GM06990 (cell line): ENCODE results near the gene HOOK1.

Experiments
- DNase-seq: peaks from one replicate; pipeline ENCODE4 v3.0.0-alpha.2; 2011; ENCODE audit not compliant: insufficient read length; ENCODE audit errors: extremely low read depth
- H3K27me3 ChIP-seq: replicated peaks from 2 replicates; pipeline ENCODE4 v1.6.0; 2011; ENCODE audit warnings: low read length; ENCODE audit not compliant: control insufficient read depth, insufficient read depth
- H3K36me3 ChIP-seq: 2 replicates; pipeline ENCODE4 v1.5.1; 2011; ENCODE audit warnings: low read length; ENCODE audit not compliant: control insufficient read depth, insufficient read depth
- H3K4me3 ChIP-seq: replicated peaks from 2 replicates; pipeline ENCODE4 v1.5.1; 2011; ENCODE audit warnings: low read depth, mild to moderate bottlenecking, control low read depth, low read length
- CTCF ChIP-seq: IDR thresholded peaks from 2 replicates; pipeline ENCODE4 v1.5.1; 2011; ENCODE audit warnings: low read length, control low read depth, mild to moderate bottlenecking, inconsistent platforms; ENCODE audit not compliant: insufficient read depth, poor library complexity, severe bottlenecking

Gene HOOK1

DNA sequence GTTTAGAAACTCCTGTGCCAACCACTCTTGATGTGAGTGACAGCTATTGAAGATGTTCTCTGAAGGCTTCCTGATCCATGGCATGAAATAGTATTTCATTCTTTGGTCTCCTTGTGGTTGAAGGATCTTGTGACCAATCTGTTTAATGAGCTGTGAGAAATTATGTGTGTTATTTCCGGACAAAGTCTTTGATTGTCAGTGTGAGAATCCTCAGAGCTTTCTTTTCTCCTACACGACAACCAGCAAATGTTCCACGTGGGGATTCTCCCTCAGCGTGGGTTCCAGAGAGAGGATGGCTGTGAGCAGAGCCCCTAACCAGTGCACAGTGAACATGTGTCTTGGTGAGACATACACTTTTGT, 45.0 kb upstream of the HOOK1 start:
- H3K27me3 ChIP-seq: no peaks in the 10 kb centered on the region
- TF ChIP-seq CTCF: no peak

DNA sequence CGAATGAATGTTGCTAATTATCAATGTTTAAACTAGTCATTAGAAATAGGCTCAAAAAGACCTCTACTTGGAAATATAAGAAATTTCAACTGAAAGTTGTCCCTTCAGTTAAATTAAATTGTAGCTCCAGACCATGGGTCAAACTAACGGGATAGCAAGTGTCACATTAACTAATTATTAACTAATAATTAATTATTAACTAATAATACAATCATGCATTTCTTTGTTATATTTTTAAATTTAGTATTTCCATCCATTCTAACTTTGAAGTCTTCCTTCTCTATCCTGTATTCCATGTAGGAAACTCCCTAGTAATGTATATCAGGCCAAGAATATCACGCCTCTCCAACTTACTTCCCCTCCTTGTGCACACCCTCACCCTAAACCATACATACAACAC, 43.4 kb upstream of the HOOK1 start:
- DNase-seq: no peak

More for the DNA sequence above, 45.0 kb upstream of the HOOK1 start:
- no peak for DNase-seq
- H3K4me3 ChIP-seq: no peak overlapping the region
- H3K36me3 ChIP-seq: no peaks in the 10 kb centered on the region

GRCh38 chr1:59775480-59775879, 39.3 kb upstream of the HOOK1 start:
- no peaks in the 10 kb centered on the region for H3K36me3 ChIP-seq
- no peaks in the 10 kb centered on the region for H3K27me3 ChIP-seq
- no peak overlapping the region for H3K4me3 ChIP-seq
- TF ChIP-seq CTCF: no peak
- no peak for DNase-seq

More for the DNA sequence above, 43.4 kb upstream of the HOOK1 start:
- Histone ChIP-seq H3K36me3 (no peaks in the 10 kb centered on the region), H3K27me3 (no peaks in the 10 kb centered on the region), H3K4me3 (no peak overlapping the region)
- no peak for TF ChIP-seq CTCF

DNA sequence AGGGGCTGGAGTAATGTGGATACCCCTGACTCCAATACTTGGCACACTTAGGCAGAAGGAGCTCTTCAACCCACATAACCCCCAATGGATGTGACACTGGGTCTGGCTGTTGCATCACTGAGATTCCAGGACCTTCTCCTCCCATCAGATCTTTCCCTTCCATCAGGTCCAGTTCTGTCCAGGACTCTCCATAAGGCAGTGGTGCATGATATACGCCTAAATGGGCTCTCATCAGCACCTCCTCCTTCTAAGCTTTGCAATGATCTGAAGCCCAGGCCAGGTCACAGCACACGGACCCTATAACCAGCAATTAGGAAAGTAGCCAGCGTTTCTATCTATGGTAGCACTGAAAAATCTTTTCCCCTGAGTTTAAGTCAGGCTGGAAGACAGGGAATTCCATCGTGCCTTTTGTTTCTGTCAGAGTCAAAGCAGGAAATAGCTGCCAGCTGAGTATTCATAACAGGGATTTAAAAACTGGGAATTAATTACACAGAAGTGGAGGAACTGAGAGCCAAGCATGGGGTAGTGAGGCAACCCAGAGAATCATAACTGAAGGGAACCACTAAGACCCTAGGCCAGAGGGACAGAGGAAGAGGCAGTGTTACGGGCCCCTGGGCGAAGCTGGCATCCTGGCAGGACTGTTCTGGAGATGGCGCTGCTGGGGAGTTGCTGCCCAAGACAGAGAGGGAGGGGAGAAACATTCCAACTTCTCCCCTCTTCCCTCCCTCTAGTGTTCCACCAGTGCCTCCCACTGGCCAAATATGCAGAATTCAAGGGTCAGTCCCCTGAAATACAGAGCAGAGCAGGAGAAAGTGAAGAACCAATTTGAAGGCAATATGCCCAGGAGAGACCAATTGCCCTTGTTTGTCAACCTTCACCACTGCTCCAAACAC, 37.5 kb upstream of the HOOK1 start:
- no peak for DNase-seq
- Histone ChIP-seq H3K36me3 (no peaks in the 10 kb centered on the region), H3K4me3 (no peak overlapping the region), H3K27me3 (no peaks in the 10 kb centered on the region)
- no peak for TF ChIP-seq CTCF

GRCh38 chr1:59779949-59780348, 34.8 kb upstream of the HOOK1 start:
- H3K27me3 ChIP-seq: no peaks in the 10 kb centered on the region
- TF ChIP-seq CTCF: no peak
- DNase-seq: no peak

DNA sequence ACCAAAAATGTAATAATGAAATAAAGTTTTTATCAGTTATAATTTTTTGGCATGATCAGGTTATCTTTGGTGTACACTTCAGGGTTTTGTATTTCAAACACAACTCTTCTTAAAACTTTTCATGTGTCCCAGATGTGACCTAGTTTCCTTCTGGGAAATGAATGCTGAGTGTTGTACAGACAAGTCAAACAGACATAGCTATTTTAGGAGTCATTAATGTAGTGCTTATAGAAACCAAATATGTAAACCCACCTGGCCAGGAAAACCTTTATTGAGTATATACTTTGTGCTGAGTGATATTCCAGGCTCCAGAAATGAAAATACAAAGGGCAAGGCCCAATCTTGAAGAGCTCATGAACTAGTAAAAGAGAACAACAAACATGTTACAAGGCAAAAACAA, 25.9 kb upstream of the HOOK1 start:
- no peak overlapping the region for H3K4me3 ChIP-seq
- no peak for DNase-seq
- TF ChIP-seq CTCF: no peak
- no peaks in the 10 kb centered on the region for H3K36me3 ChIP-seq
- no peaks in the 10 kb centered on the region for H3K27me3 ChIP-seq

More at GRCh38 chr1:59779949-59780348, 34.8 kb upstream of the HOOK1 start:
- no peak overlapping the region for H3K4me3 ChIP-seq
- no peaks in the 10 kb centered on the region for H3K36me3 ChIP-seq
